ENCODE measurements around the gene SNTG2.

GRCh38 chr2:923832-924601, 26.6 kb upstream of the SNTG2 start:
- TF ChIP-seq CHD2 (IDR thresholded peaks at IDR 0.05; ENCODE audit: low read depth, low read length) (no peak), EP300 (IDR thresholded peaks at IDR 0.05; ENCODE audit: low read depth in 2 of 2, low read length in 2 of 2) (no peak), EP300 (CRISPR knock-in tag; IDR thresholded peaks at IDR 0.05; ENCODE audit: borderline replicate concordance) (no peak), ZFP1 (CRISPR knock-in tag; IDR thresholded peaks at IDR 0.05) (no peak), ZNF777 (CRISPR knock-in tag; IDR thresholded peaks at IDR 0.05) (no peak)
